Stimulated activated CD4-positive, alpha-beta T cell treated with anti-CD3 and anti-CD28 coated beads, Interleukin-15, amount 100 ng/mL, for 24 hours (primary cell): ENCODE results near the gene SDF2.
A peak's percentile ranks its signal among the peaks of the same experiment; 100 is the strongest.
"Not testable (repeated sequence)": the region's sequence is repeated elsewhere in the genome, so short reads cannot be mapped to it uniquely, and the experiment has no call there.

Experiments used
- DNase-seq: peaks from one replicate; pipeline ENCODE4 v3.0.0-alpha.2; 2020

SDF2 gene

DNA sequence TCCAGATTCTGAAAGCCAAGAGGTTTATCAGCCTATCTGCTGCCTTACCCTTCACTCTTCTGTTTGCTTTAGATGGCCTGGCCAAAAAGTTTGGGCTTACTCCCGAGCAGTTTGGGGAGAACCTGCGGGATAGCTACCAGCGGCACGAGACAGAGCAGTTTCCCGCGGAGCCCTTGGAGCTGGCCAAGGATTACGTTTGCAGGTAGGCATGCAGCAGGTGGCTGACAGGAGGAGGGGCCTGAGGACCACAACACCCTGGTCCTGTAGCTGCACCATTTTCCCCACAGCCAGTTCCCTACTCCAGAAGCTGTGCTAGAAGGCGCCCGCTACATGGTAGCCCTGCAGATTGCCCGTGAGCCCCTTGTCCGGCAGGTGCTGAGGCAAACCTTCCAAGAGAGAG lies 20.9 kb upstream of the SDF2 start:
- DNase-seq, result no peak

DNA sequence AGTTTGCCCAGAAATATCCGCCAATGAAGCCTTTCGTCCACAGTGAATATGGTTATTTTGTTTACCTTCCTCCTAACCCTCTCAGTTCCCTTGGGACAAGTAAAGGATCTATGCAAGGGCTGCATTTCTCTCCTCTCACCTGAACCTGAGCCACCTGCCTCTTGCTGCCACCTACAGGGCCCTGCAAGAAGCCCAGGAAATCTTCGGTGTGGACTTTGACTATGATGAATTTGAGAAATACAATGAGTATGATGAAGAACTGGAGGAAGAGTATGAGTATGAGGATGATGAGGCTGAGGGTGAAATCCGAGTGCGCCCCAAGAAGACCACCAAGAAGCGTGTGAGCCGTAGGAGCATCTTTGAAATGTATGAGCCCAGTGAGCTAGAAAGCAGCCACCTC lies 14.3 kb upstream of the SDF2 start:
- DNase-seq, result no peak

DNA sequence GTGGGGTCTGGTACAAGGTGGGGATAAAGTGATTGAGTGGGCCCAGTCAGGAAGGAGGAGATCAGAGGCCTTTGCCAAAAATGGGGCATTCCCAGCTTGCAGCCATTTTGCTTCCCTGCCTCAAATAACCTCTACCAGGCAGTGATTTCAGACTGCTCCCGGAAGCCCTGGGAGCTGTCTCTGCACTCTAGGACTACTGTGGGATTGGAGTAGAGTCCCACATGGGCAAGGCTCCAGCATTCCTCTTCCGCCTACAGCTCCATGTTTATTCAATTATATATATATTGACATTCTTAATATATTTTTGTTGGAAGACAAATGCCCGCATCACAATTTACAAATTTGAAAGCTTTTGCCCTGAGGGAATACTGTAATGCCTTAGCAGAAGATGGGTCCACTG lies 13.8 kb upstream of the SDF2 start:
- DNase-seq, result no peak

DNA sequence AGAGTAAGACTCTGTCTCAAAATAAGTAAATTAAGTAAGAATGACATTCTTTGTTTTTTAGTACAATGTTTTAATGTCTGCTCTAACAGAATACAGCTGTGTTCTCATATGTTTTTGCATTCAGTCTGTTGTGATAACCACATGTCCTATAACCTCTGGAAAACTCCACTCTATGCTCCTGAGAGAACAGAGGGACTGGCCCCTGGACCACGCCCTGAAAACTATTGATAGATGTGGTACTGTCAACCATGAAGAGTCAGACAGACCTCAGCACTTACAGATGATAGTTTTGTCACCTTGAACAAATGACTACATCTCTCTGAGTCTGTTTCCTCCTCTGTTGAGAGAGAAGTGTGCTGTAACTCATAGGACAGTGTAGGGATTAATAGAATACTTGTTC lies 8.2 kb upstream of the SDF2 start:
- DNase-seq, result no peak

DNA sequence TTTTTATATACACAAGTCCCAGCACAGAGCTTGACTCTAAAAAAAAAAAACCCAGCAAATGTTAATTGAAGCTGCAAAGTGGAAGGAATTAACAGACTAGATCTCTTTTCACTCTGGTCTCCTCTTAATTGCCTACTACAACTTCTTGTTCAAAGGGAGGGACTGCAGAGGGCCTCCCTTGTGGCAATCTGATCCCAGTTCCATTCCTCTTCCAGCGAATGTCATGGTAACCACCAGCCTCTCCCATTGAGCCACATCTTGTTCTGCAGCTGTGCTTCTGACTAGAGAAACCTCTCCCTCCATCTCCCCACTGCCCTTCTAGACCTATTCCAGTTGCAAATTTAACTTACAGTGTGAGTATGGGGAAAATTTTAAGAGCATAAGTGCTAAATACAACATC lies 6.2 kb upstream of the SDF2 start:
- no peak for DNase-seq

DNA sequence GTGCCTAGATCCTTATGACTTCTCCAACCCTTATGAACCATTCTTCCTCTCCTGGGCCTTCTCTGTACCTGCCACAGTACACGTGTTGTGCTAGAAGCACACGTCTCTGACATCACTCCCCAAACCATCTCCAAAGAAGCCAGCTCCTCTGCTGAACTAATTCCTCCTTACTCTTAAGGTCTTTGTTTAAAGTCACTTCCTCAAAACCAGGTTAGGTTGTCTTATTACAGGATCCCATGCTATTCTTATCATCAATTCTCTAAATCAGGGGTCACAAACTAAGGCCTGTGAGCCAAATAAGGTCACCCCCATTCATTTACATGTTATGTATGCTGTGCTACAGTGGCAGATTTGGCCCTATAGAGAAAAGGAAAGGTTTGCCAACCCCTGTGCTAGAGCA lies 4.3 kb upstream of the SDF2 start:
- no peak for DNase-seq

DNA sequence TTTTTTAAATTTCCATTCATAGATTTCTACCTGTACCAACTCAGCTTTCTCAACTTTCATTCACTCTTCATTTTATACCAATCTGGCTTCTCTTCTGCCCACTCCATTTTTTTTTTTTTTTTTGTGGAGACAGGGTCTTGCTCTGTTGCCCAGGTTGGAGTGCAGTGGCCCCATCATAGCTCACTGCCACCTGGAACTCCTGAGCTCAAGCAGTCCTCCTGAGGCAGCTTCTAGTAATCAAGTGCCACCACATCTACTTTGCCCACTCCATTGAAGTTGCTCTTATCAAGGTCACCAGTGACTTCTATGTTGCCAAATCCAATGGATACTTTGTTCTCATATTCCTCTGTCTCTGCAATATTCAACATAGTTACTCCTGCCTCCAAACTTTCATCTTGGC lies 2.0 kb upstream of the SDF2 start:
- no peak for DNase-seq

DNA sequence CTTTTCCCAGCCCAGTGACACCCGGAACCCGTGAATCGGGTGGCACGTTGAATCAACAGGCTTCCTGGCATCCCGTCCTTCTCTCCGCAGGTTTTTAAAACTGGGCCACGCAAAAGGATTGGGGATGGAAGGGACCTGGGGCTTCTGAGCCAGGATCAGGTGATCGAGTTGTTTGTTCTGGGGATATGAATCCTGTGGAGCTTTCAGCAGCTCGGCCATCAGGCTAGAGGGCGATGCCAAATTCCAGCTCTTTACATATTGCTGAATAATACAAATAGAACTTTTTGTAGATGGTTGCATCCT lies 772 bp upstream of the SDF2 start:
- DNase-seq, result no peak

DNA sequence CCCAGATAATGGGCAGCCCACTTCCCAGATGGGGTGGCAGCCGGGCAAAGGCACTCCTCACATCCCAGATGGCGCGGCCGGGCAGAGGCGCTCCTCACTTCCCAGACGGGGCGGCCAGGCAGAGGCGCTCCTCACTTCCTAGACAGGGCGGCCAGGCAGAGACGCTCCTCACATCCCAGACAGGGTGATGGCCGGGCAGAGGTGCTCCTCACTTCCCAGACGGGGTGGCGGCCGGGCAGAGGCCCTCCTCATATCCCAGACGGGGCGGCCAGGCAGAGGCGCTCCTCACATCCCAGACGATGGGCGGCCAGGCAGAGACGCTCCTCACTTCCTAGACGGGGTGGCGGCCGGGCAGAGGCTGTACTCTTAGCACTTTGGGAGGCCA lies 2.2 kb downstream of the SDF2 start:
- not testable (repeated sequence) for DNase-seq

DNA sequence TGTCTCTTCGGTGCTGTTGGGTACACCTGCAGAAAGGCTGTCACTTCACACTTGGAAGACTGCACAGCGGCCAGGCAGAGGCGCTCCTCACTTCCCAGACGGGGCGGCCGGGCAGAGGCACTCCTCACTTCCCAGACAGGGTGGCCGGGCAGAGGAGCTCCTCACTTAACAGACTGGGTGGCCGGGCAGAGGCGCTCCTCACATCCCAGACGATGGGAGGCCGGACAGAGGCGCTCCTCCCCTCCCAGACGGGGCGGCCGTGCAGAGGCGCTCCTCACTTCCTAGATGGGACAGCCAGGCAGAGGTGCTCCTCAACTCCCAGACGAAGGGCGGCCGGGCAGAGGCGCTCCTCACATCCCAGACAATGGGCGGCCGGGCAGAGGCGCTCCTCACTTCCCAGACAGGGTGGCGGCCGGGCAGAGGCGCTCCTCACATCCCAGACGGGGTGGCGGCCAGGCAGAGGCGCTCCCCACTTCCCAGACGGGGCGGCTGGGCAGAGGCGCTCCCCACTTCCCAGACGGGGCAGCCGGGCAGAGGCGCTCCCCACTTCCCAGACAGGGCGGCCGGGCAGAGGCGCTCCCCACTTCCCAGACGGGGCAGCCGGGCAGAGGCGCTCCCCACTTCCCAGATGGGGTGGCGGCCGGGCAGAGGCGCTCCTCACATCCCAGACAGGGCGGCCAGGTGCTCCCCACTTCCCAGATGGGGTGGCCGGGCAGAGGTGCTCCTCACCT lies 2.8 kb downstream of the SDF2 start:
- DNase-seq, result not testable (repeated sequence)

DNA sequence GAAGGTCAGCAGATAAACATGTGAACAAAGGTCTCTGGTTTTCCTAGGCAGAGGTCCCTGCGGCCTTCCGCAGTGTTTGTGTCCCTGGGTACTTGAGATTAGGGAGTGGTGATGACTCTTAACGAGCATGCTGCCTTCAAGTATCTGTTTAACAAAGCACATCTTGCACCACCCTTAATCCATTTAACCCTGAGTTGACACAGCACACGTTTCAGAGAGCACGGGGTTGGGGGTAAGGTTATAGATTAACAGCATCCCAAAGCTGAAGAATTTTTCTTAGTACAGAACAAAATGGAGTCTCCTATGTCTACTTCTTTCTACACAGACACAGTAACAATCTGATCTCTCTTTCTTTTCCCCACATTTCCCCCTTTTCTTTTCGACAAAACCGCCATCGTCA lies 3.4 kb downstream of the SDF2 start:
- DNase-seq, result not testable (repeated sequence)

DNA sequence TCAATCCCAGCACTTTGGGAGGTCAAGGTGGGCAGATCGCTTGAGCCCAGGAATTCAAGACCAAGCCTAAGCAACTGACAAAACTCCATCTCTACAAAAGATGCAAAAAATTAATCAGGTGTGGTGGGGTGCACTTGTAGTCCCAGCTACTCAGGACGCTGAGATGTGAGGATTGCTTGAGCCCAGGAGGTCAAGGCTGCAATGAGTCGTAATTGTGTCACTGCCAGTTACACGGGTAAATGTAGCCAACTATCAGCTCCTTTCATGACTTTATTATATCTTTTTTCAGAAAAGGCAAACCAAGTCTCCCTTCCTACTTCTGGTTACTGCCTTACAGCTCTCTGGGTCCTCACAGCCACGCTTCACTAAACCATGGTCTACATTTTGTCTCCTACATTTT lies 4.0 kb downstream of the SDF2 start:
- DNase-seq, result no peak

DNA sequence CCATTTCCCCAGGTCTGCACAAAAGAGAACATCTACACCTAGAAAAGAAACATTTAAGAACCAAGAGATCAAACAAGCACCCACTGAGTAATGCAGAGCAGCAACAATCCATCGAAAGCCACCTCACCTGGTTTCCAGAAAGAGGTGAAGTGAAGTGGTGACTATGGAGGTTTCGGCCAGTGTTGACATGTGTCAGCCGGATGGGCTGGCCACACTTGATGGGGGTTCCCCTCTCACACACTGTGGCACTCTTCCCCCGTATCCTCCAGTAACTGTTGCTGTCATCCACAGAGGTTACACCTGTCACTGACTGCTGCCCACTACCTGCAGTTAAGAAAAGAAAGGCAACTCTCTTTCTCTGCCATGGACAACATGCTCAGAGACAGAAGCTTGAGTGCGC lies 6.5 kb downstream of the SDF2 start:
- no peak for DNase-seq

DNA sequence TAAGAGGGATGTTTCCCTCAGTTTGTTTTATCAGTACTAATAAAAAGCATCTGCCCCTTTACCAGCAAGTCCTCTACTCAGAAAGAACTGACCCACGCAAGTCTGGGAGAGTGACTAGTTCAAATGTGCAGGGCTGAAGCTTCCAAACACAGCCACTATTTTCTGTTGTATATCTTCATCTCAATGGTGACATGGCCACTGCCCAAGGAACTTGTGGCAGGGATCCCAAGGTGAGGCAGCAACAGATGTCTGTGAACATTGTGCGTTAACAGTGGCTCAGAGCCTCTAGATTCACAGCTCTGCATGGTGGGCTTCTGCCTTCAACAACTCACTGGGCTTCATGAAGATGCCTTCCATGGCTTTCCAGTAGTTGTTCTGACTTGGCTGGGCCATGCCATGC lies 13.0 kb downstream of the SDF2 start:
- no peak for DNase-seq

DNA sequence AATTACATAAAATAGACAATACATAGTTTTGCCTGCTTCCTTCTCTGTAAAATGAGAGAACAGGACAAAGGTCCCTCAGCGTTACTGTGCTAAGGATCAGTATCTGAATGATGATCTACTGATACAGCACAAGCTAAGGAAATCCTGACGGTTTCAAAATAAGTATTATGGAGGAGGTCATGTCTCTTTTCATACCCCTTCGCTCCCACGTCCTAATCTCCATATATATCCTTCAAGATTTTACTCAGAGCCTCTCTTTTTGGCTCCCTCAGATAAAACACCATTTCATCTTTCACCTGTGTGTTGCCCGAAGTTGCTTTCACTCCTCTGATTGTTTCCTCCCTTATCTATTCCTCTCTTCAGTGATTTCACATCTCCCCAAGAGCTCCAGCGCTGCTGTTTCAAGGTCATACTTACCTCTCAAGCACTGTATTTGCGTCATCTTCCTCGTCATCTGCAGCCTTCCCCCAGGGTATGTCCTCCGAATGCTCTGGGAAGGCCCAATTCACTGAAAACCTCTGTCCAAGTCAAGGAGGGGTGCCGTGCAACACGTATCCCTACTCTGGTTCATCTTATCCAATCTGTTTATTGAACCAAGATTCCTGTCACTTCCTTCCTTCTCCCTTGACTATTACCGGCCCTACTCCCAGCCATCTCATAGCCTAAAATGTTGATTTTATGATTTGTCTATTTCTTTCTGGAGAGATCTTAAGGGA lies 15.5 kb downstream of the SDF2 start:
- no peak for DNase-seq

DNA sequence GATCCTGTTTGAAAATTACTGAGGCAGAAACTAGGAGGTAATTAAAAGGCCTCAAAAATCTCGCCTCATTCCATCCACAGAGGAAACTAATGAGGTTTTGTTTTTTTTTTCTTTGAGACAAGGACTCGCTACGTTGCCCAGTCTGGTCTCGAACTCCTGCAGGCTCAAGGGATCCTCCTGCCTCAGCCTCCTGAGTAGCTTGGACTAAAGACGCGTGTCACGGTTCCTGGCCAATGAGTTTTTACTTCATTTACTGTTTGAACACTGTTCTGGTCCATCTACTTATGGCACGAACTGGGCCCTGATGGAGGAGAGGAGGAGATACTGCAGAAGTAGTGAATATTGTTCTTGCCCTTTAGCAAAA lies 16.1 kb downstream of the SDF2 start:
- no peak for DNase-seq

DNA sequence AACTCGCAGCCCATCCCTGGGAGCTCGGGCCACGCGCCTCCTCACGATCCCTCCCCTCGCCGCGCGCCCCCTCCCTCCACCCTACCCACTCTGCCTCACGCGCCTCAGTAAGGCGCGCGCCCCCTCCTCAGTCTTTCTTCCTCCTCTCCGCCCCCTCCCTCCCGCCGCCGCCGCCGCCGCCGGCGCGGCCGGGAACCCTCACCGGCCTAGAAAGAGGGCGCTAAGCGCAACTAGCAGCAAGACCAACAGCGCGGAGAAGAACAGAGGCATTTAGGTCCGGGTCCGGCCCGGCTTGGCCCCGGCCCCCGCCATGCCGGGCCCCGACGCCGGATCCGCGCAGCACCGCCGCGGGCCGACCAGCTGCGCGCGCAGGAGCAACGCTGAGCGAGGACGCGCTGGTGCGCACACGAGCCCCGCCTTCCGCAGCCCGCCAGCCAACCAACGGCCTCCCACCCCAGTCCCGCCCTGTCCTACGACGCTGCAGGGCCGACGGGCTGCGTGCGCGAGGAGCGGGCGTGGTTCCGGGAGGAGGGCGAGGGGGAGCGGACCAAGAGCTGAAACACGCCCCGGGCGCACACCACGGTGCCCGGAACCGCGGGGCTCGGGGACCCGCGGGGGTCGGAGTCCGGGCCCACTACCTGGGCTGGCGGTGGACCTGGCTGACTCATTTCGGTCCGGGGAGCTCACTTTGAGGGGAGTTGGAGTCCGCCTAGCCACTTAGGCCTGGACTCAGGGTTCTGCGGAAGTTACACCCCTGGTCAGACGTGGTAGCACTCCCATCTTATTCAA lies 16.7 kb downstream of the SDF2 start, which contains the start of gene BLTP2:
BLTP2 (minus strand) TSS at position 372 of the 789 bp plus-strand sequence; CDS start at position 270, 102 bp downstream.
- peak; percentile 98 for DNase-seq

DNA sequence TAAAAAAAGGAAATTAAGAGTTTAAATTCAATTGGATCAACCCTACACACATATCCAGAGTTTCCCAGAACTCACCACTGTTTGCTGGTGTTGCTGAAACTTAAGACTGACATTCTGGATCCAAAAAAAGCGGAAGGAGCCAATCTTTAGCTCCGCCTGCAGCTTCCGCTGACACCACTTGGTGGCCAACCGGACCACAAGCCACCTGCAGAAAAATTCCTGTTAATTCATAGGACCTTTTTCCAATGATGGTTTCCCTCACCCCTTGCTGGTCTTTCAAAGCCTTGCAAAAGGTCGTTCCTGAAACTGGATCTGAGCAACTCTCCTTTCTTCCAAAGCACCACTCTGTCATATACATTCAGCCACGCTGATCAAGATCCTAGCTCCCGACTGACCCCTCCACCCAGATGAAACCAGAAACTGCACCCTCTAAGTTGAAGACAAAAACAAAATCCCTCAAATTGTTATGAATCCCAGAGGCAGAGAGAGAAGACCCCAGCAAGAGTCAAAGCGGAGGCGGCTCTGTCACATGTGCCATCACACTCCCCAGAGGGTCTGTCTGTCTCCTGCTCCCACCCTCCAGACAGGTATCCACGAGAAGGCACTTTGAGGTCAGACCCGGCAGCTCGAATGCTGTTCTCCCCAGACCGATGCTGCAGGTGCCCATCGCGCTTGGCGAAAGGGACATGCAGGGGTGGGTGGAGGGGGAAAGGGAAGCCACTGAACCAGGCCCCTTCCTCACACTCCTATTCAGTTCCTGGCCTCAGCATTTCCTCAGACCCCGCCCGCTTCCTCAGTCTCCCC lies 17.5 kb downstream of the SDF2 start:
- DNase-seq, result peak; percentile 57

DNA sequence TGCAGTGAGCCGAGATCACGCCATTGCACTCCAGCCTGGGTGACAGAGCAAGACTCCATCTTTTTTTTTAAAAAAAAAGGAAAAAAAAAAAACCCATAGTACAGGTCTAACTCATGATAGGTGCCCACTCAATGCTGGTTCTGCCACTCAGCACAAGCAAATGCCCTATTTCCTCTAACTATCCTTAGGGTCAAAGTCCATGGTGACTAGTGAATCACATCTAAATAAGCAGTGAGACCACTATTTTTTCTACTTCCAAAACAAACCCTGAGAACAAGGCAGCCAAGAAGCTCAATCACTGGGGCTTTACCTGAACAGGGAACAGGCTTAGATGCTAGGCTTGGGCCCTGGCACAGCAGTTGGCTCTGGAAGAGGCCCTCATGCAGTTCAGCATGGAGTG lies 20.1 kb downstream of the SDF2 start:
- no peak for DNase-seq

DNA sequence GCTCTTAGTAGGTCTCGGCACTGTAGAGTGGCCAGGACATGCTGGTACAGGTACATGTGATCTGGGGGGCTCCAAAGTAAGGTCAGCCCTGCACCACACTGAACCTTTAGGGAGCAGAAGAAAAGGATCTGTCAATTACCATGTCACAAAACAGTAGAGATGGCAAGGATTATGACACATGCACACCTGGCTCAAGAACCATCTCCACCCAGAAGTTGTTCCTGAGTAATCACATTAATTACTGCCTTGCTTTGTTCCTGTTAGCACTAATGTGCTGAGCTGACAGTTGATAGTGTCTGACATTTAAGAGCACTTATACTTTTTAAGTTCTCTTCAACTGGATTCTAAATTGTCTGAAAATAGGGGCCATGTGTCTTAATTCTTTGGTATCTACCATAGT lies 26.2 kb downstream of the SDF2 start:
- DNase-seq, result no peak

DNA sequence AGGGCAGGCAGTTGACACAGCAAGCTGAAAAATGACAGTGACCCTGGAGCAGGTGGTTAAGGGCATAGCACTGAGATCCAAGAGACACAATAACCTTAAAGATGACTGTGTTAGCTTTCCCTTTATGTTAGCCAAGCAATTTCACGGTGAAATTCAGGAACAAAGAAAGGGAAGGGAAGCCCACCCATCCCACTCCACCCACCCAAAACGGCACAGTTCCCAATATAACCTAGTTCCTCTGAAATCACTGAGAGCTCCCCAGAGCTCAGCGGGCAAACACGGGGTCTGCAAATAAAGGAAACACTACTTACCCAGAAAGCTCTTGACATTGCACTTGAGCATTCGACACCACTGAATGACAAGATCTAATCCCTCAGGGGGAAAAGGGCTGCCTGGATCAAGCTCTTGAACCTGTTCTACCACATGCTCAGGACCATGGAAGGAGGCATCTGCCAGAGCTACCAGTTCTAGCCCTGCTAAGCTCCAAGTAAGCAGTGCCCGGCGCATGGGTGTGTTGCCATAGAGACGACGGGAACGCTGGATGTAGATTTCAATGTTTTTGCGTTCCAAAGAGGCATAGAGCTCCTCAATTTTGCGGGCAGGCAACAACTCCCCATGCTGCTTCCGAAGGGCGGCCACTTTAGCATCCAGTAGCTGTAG lies 27.4 kb downstream of the SDF2 start:
- no peak for DNase-seq

DNA sequence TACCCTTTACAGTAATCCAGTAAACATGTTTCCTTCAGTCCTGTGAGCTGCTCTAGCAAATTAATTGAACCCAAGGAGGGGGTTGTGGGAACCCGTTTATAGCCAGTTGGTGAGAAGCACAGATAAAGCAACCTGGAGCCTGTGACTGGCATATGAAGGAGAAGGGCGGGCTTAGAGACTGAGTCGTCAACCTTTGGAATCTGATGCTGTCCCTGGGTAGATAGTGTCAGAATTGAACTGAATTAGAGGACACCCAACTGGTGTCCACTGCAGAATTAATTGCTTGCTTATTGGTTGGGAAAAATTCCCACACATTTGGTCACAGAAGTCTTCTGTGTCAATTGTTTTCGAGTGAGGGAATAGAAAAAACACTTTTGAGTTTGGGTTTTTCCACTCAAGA lies 34.9 kb downstream of the SDF2 start:
- DNase-seq, result no peak

DNA sequence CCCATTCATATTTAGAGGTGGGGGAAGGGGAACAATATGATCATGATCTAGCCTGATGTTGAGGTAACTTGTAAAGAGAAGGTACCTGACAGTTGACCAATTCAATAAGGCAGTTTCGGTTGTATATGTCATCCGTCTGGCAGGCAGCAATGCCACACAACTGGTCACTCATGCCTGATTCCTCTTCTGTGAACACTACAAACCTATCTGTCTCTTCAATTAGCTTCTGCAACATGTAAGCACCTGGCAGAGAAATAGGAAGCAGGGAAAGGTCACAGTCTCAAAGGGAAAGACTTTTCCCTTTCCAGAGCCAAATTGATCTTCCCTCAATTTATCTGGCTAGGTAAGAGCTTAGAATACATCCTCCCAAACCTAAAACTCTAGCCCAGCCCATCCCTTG lies 37.6 kb downstream of the SDF2 start:
- no peak for DNase-seq
